Activated T-cell treated with anti-CD3 and anti-CD28 coated beads, Interleukin-2, amount 50 U/mL, for 72 hours (primary cell): Measurements from ENCODE around the gene SH3RF2. TPM values are rescaled to one million over a fixed set of nuclear protein-coding genes. Genes with fewer than 3 reads are reported as not detected.

Experiments
- ATAC-seq, 2 donors: fragments of 150-1000 bp; cut with Tn5 transposase; replicated peaks in 1 of 2; 2 replicates each; pipeline ENCODE4 v1.10.0; 2021; ENCODE audit warnings: moderate library complexity in 2 of 2, mild to moderate bottlenecking in 1 of 2
- DNase-seq, 2 donors: peaks; one replicate each; pipeline ENCODE4 v3.0.0; 2021 to 2022; ENCODE audit warnings: mixed read lengths in 1 of 2
- H3K27ac Mint-ChIP-seq: one replicate; pipeline ENCODE4 v1.8.0; 2022; ENCODE audit warnings: mild to moderate bottlenecking, moderate library complexity, mixed read lengths
- H3K27me3 Mint-ChIP-seq: one replicate; pipeline ENCODE4 v1.8.0; 2022; ENCODE audit warnings: low read depth, mixed read lengths
- H3K36me3 Mint-ChIP-seq, 2 donors: one replicate each; pipeline ENCODE4 v1.8.0; 2022; ENCODE audit warnings: mixed read lengths in 2 of 2, mild to moderate bottlenecking in 1 of 2; ENCODE audit not compliant: insufficient read depth in 2 of 2
- H3K4me1 Mint-ChIP-seq: one replicate; pipeline ENCODE4 v1.8.0; 2022; ENCODE audit warnings: low read depth, mixed read lengths
- H3K4me3 Mint-ChIP-seq, 2 donors: one replicate each; pipeline ENCODE4 v1.8.0; 2022; ENCODE audit warnings: mild to moderate bottlenecking in 2 of 2, mixed read lengths in 2 of 2, moderate library complexity in 2 of 2
- H3K9me3 Mint-ChIP-seq, 2 donors: one replicate each; pipeline ENCODE4 v1.8.0; 2022; ENCODE audit warnings: mixed read lengths in 2 of 2
- total RNA-seq, 2 donors: library from RNA; stranded (reverse); gene quantifications; one replicate each; pipeline ENCODE4 v1.2.3, GENCODE V29; 2022

Gene SH3RF2
- total RNA-seq, 2 donors from 2014 or later = 0.53 to 0.79 TPM

DNA sequence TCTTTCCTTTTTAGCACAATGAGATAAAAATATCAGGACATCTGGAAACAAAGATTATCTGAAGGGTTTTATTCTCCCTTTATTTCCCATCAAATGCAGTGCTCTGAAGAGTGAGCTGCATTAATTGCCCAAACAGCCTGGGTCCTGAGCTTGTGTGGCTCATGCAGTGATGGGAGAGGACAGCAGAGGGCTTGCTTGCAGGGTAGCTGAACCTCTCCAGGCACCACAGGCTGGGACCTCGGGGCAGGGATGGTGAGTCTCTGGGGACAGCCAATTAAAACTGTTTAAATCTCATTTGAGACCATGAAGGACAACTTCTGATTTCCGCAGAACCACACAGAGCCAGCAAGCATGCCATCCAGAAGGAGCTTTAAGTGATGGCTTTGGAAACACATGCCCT is 97.7 kb downstream of the SH3RF2 start:
- no peaks in the 10 kb centered on the region for H3K9me3 Mint-ChIP-seq
- DNase-seq (no peak), ATAC-seq (no peak)
- no peak overlapping the region for H3K4me3 Mint-ChIP-seq
- H3K36me3 Mint-ChIP-seq = no peaks in the 10 kb centered on the region
- no peaks in the 10 kb centered on the region for H3K4me1 Mint-ChIP-seq
- no peak overlapping the region for H3K27ac Mint-ChIP-seq
- H3K27me3 Mint-ChIP-seq = no peaks in the 10 kb centered on the region

DNA sequence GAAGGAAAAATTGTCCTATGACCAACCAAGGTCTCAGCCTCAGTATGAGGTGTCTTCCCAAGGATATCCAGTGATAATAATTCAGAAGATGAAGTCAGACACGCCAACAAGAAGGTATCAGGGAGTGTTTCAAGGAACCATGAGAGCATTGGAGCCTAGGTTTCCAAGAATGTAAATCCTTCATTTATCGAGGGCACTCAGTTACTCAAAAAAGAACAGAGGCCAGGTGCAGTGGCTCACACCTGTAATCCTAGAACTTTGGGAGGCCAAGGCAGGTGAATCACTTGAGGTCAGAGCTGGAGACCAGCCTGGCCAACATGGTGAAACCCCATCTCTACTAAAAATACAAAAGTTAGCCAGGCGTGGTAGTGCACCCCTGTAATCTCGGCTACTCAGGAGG is 98.2 kb downstream of the SH3RF2 start:
- no peak overlapping the region for H3K27ac Mint-ChIP-seq
- no peaks in the 10 kb centered on the region for H3K9me3 Mint-ChIP-seq
- ATAC-seq (no peak), DNase-seq (no peak)
- H3K36me3 Mint-ChIP-seq = no peaks in the 10 kb centered on the region
- no peaks in the 10 kb centered on the region for H3K4me1 Mint-ChIP-seq
- no peak overlapping the region for H3K4me3 Mint-ChIP-seq
- H3K27me3 Mint-ChIP-seq = no peaks in the 10 kb centered on the region

DNA sequence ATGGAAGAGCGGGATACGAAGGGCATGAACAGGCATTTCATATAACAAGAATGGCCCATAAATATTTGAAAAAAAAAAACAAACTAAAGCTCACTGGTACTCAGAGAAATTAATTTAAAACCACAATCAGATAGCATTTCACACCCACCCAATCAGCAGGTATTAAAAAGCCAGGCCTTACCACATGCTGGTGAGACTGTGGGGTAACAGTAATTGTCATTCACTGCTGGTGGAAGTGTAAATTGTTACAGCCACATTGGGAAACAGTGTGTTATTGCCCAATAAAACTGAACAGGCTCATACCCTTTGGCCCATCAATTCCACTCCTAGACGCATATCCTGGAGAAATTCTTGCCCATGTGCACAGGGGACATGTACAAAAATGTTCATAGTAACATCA is 103.0 kb downstream of the SH3RF2 start:
- H3K27ac Mint-ChIP-seq = no peak overlapping the region
- H3K27me3 Mint-ChIP-seq = no peaks in the 10 kb centered on the region
- H3K36me3 Mint-ChIP-seq = no peaks in the 10 kb centered on the region
- ATAC-seq (no peak), DNase-seq (no peak)
- H3K4me3 Mint-ChIP-seq = no peak overlapping the region
- no peaks in the 10 kb centered on the region for H3K9me3 Mint-ChIP-seq
- no peaks in the 10 kb centered on the region for H3K4me1 Mint-ChIP-seq

DNA sequence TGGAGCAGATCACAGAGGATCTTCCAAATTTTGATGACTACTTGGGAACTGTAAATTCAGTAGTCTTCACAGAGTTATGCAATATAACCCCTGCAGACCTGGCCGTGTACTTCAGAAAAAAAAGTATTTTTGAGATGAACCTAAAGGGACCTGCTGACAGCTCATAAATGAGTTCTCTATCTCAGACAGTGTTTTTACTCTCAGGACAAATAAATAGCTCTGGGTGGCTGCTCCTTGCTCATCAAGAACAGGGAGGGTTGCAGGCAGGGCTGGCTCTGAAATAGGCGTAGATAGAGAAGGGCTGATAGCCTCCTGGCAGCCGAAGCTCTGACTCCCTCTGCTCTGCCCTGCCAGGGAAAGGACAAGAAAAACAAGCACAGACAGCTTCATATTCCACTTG is 104.1 kb downstream of the SH3RF2 start:
- no peak overlapping the region for H3K27ac Mint-ChIP-seq
- ATAC-seq = no peak
- H3K4me3 Mint-ChIP-seq = no peak overlapping the region
- no peaks in the 10 kb centered on the region for H3K4me1 Mint-ChIP-seq
- H3K9me3 Mint-ChIP-seq = no peaks in the 10 kb centered on the region
- no peaks in the 10 kb centered on the region for H3K36me3 Mint-ChIP-seq
- no peak for DNase-seq
- H3K27me3 Mint-ChIP-seq = no peaks in the 10 kb centered on the region

DNA sequence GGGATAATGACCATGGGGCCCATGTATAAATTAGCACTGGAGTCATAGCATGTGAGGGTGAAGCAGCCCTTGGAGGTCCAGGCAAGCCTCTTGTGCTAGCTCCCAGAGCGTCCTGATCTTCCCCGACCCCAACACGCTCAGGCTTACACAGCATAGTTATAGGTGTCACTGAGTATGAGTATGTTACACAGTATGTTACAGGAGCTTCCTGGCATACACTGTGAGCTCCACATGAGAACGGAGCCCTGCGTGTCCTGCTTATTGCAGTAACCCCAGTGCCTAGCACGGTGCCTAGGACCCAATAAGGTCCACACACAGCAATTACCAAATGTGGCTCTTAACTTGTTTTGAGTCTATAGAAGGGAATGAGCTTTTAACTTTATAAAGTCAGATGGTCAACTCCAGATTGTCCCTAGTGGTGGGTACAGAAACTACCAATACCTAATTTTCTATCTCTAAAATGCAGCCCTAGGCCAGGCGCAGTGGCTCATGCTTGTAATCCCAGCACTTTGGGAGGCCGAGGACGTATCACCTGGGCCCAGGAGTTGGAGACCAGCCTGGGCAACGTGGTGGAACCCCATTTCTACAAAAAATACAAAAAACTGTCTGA is 104.9 kb downstream of the SH3RF2 start:
- ATAC-seq (no peak), DNase-seq (no peak)
- no peaks in the 10 kb centered on the region for H3K9me3 Mint-ChIP-seq
- H3K4me1 Mint-ChIP-seq = no peaks in the 10 kb centered on the region
- no peak overlapping the region for H3K27ac Mint-ChIP-seq
- no peaks in the 10 kb centered on the region for H3K27me3 Mint-ChIP-seq
- H3K4me3 Mint-ChIP-seq = no peak overlapping the region
- H3K36me3 Mint-ChIP-seq = no peaks in the 10 kb centered on the region

DNA sequence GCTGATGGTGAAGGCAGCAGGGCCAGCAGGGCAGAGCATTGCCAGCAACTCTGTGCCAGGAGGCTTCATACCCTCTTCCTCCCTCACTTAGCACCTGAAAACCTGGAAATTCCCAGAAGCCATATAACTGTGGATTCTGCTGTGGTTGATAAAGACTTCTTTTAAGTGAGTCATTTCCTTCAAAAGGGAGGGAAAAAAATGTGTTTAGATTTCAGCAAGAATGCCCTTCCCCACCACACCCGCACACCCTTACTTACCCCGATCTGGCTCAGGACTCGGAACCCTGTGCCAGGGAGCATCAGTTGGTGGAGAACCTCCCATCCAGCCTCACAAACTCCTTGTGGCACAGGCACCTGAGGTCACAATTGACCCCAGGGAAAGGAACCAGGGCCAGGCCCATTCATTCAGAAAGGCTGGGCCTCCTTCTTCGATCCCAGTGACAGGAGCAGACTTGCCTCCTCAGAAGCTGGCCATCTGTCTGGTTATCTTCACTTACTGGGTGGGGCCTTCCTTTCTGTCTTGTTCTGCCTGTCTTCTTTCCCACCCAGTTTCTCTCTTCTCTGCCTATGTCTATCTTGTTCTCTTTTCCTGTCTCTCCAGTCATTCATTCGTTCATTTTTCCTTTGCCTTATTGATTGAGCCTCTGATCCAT is 106.4 kb downstream of the SH3RF2 start:
- ATAC-seq (no peak), DNase-seq (no peak)
- H3K4me1 Mint-ChIP-seq = no peaks in the 10 kb centered on the region
- H3K27me3 Mint-ChIP-seq = no peaks in the 10 kb centered on the region
- no peak overlapping the region for H3K4me3 Mint-ChIP-seq
- no peak overlapping the region for H3K27ac Mint-ChIP-seq
- H3K36me3 Mint-ChIP-seq = no peaks in the 10 kb centered on the region
- H3K9me3 Mint-ChIP-seq = no peaks in the 10 kb centered on the region

DNA sequence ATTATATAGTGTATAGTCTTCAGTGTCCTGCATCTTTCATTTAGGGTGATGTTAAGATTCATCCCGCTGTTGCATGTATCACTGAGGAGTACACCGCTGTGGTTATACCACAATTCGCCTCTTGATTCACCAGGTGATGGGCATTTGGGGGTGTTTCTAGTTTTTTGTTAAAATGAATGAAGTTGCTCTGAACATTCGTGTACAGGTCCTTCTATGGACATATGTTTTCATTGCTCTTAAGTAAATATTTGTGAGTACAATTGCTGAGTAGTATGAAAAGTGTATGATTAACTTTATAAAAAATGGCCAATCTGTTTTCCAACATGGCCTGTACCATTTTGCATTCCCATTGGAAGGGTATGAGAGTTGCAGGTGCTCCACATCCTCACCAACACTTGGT is 107.3 kb downstream of the SH3RF2 start:
- DNase-seq (no peak), ATAC-seq (no peak)
- no peaks in the 10 kb centered on the region for H3K9me3 Mint-ChIP-seq
- H3K27me3 Mint-ChIP-seq = no peaks in the 10 kb centered on the region
- no peaks in the 10 kb centered on the region for H3K36me3 Mint-ChIP-seq
- H3K4me1 Mint-ChIP-seq = no peaks in the 10 kb centered on the region
- H3K4me3 Mint-ChIP-seq = no peak overlapping the region
- H3K27ac Mint-ChIP-seq = no peak overlapping the region

DNA sequence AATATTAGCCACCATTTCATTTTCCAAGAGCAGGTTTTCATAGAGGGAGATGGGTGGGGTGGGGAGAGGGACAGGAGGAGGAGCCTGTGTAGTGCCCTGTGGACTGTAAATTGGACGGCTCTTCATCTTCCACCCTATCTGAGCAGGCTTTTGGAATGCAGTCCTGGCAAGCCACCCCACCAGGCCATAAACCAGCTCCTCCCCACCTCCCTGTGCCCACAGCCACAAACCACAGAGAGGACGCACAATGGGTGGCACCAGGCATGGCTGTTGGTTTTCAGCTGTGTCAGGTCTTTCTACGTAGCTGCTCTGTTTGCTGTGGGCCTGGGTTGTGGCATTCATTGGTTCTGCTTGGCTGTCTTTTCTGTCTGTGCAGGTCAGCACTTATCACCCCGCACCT is 111.0 kb downstream of the SH3RF2 start:
- Mint-ChIP-seq H3K27ac (no peak overlapping the region), H3K36me3 (no peaks in the 10 kb centered on the region), H3K4me1 (no peaks in the 10 kb centered on the region), H3K9me3 (no peaks in the 10 kb centered on the region), H3K4me3 (no peak overlapping the region), H3K27me3 (peaks cover 30% of the 10 kb centered on the region)
- ATAC-seq (no peak), DNase-seq (no peak)

DNA sequence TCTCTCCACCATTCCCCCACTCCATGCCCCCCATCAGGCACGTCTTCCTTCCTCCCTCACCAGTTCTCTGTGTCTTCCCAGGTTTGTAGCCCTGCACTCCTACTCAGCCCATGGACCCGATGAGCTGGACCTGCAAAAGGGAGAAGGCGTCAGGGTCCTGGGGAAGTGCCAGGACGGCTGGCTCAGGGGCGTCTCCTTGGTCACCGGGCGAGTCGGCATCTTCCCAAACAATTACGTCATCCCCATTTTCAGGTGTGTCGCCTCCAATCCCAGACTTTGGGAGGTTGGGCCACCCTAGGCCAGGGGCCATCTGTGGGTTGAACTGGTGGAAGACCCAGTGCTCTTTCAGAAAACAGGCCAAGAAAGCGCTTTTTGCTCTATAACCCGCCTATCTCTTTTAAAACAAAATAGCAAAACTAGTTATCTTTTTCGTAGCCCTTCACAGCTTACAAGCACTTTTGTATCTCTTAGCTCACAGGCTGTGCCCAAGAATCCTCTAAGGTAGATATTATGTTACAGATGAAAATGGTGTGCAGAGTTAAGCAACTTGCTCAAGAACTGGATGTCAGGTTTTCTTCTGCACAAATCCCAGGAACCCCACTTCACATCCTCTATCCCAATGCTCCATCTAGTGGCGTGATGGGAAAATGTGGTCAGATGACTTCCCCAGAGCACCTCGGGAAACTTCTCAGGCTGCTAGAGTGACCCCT is 112.8 kb downstream of the SH3RF2 start:
- Mint-ChIP-seq H3K4me1 (no peaks in the 10 kb centered on the region), H3K27me3 (peaks cover 32% of the 10 kb centered on the region), H3K27ac (no peak overlapping the region), H3K4me3 (no peak overlapping the region), H3K36me3 (no peaks in the 10 kb centered on the region), H3K9me3 (no peaks in the 10 kb centered on the region)
- peak; percentile 16 to 27 for DNase-seq
- no peak for ATAC-seq

DNA sequence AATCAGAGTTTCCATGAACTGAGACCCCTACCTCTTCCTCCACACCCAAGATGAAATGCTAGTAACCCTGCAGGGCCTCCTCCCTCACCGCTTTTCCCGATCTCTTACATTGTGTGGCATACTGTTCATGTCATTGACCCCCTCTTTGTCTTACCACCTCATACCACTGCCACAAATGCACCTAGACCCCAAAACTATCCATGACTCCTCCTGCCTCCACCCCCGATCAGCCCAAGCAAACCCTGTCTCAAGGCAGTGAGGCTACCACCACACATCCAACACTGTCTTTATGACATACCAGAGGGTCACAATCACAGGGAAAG is 113.3 kb downstream of the SH3RF2 start:
- Mint-ChIP-seq H3K27me3 (peaks cover 32% of the 10 kb centered on the region), H3K9me3 (no peaks in the 10 kb centered on the region)

DNA sequence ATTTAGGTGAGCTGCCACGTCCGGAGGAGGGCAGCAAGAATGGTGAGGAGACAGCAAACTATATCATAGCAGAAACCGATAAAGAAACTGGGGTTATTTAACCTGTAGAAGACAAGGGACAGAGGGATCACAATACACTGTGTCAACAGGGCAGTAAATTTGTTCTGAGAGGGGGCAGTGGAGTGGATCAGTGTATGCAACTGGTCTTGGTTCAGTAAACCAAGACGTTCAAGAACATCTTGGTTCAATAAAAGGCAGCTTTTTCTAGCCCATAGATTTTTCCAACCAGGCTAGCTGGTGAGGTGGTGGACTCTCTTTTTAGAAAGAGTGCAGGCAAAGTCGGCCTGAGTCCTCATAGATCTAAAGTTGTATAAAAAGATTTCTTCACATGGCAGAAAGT is 113.7 kb downstream of the SH3RF2 start:
- Mint-ChIP-seq H3K9me3 (no peaks in the 10 kb centered on the region), H3K4me3 (no peak overlapping the region), H3K27me3 (peaks cover 32% of the 10 kb centered on the region), H3K27ac (no peak overlapping the region), H3K36me3 (no peaks in the 10 kb centered on the region), H3K4me1 (no peaks in the 10 kb centered on the region)
- ATAC-seq = no peak
- no peak for DNase-seq

More for the DNA sequence above, 113.3 kb downstream of the SH3RF2 start:
- no peak for DNase-seq
- no peaks in the 10 kb centered on the region for H3K36me3 Mint-ChIP-seq
- ATAC-seq = no peak
- no peak overlapping the region for H3K27ac Mint-ChIP-seq
- H3K4me1 Mint-ChIP-seq = no peaks in the 10 kb centered on the region
- H3K4me3 Mint-ChIP-seq = no peak overlapping the region

DNA sequence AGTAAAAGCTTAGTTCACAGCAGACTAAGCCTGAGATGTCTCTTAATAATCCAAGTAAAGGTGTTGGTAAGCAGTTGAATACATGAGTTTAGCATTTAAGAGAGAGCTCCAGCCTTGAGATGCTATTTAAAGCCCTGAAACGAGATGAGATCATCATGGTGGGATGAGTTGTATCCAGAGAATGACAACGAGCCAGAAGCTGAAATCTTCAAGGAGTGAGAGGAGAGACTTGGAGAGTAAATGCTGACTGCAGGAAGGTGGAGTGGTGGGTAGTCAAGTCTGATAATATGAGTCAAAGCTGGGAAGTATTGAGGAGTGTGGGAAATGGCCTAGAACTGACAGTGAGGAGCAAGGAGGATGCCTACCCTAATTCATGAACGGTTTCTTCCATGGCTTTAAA is 115.3 kb downstream of the SH3RF2 start:
- no peaks in the 10 kb centered on the region for H3K4me1 Mint-ChIP-seq
- H3K9me3 Mint-ChIP-seq = no peaks in the 10 kb centered on the region
- no peak for DNase-seq
- no peaks in the 10 kb centered on the region for H3K36me3 Mint-ChIP-seq
- H3K27me3 Mint-ChIP-seq = peaks cover 32% of the 10 kb centered on the region
- ATAC-seq = no peak
- no peak overlapping the region for H3K27ac Mint-ChIP-seq
- H3K4me3 Mint-ChIP-seq = no peak overlapping the region

DNA sequence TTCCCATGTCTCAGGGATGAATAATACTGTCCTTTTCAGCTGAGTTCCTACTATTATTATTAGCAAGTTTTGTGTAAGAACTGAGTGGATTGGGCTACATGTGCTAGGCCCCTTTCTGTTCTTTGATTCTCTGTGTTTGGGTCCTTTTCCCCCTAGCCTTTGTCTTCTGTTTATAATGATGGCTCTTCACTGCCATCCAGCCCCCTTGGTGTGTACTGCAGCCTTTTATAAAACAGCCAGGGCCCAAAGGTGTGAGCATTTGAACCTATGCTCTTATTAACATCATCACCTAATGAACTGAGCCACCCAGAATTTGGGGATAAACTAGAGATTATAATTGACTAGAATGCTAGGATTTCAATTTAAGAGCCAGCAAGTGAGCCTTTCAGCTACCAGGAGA is 116.4 kb downstream of the SH3RF2 start:
- Mint-ChIP-seq H3K27ac (no peak overlapping the region), H3K4me1 (no peaks in the 10 kb centered on the region), H3K36me3 (no peaks in the 10 kb centered on the region), H3K4me3 (no peak overlapping the region), H3K9me3 (no peaks in the 10 kb centered on the region), H3K27me3 (peaks cover 32% of the 10 kb centered on the region)
- no peak for DNase-seq
- ATAC-seq = peak in 1 of 2 donors; percentile 39

DNA sequence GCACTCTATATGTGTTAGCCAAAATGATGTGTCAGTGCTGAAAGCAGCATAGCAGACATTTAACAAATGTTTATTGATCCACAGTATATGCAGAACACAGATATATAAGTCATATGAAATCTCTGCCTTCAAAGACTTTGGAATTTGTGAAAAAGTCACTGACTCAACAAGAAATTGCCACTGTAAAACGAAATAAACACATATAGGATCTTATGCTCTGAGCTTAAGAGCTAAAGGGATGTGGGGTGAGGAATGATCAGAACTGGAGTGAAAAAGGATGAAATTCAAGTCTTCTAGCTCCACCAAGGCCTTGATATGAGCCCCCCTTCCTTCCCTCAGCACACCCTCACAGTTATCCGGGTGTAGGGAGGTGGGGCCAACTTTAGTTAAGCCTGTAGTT is 119.1 kb downstream of the SH3RF2 start:
- H3K4me1 Mint-ChIP-seq = no peaks in the 10 kb centered on the region
- DNase-seq (no peak), ATAC-seq (no peak)
- H3K4me3 Mint-ChIP-seq = no peak overlapping the region
- H3K27me3 Mint-ChIP-seq = peaks cover 32% of the 10 kb centered on the region
- H3K36me3 Mint-ChIP-seq = no peaks in the 10 kb centered on the region
- no peaks in the 10 kb centered on the region for H3K9me3 Mint-ChIP-seq
- H3K27ac Mint-ChIP-seq = no peak overlapping the region
